Stimulated activated CD8-positive, alpha-beta memory T cell treated with anti-CD3 and anti-CD28 coated beads, Interleukin-12 subunit alpha, Interleukin-12 subunit beta, amount 100 ng/mL, for 24 hours (primary cell): ENCODE data around the gene HACD2.
"Not testable (repeated sequence)": the region's sequence is repeated elsewhere in the genome, so short reads cannot be mapped to it uniquely, and the experiment has no call there.

Source experiments
- DNase-seq: peaks from one replicate; pipeline ENCODE4 v3.0.0-alpha.2; 2020; ENCODE audit errors: extremely low read depth

Gene HACD2

DNA sequence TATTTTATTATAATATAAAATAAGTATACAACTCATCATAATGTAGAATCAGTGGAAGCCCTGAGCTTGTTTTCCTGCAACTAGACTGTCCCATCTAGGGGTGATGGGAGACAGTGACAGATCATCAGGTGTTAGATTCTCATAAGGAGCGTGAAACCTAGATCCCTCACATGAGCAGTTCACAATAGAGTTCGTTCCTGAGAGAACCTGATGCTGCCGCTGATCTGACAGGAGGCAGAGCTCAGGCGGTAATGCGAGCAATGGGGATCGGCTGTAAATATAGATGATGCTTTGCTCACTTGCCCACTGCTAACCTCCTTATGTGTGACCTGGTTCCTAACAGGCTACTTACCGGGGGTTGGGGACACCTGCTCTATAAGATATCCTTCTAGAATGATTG lies 26.8 kb upstream of the HACD2 start:
- DNase-seq, result not testable (repeated sequence)

DNA sequence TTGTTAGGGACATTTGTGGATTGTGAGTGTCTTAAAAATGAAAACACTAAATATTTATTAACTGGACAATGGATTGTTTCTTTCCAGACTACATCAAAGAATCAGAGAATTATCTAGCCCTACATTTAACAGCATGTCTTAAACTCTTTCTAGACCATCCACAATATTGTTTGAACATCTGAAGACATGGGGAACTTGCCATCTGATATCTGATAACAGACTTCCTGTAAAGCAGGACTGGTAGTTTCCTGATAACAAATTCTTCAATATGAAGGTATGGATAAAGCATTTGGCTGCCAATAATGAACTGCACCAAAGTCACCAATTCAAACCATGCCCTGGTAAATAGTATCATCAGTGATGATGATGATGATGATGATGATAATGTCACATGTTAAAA lies 26.2 kb upstream of the HACD2 start:
- DNase-seq, result no peak

DNA sequence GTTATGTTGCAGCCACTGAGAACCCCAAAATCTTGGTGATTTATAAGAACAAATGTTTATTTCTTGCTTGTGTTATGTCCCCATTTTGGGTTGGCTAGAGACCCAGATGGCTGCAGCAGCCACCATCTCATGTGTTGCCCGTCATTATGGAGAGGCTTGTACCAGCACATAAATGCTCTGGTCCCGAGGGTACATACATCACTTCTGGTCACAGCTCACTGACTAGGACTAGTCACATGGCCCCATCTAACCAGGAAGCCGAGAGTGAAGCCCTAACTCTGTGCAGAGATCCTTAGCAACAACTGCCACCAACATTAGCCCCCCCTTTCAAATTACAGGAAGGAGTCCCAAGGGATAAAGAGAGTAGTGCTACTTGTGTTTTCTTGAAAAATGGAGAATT lies 25.5 kb upstream of the HACD2 start:
- DNase-seq, result no peak

DNA sequence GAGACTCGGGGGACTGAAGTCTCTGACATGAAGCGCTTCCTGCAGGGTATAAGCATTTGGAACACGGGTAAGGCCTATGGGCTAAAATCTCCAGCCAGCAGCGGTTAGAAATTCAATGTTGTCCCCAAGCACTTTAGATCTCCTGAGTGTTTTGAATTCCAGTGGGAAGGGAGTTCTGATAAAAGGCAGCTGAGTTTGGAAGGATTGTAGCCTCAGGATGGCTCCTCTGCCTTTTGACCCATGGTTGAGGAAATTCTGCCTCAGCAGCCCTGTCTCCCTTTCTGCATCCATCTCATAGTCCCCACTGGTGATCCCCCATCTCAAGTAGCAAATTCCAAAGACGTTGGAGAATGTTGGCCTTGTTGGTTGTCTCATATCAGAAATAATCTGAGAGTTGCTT lies 24.2 kb upstream of the HACD2 start:
- DNase-seq, result no peak

DNA sequence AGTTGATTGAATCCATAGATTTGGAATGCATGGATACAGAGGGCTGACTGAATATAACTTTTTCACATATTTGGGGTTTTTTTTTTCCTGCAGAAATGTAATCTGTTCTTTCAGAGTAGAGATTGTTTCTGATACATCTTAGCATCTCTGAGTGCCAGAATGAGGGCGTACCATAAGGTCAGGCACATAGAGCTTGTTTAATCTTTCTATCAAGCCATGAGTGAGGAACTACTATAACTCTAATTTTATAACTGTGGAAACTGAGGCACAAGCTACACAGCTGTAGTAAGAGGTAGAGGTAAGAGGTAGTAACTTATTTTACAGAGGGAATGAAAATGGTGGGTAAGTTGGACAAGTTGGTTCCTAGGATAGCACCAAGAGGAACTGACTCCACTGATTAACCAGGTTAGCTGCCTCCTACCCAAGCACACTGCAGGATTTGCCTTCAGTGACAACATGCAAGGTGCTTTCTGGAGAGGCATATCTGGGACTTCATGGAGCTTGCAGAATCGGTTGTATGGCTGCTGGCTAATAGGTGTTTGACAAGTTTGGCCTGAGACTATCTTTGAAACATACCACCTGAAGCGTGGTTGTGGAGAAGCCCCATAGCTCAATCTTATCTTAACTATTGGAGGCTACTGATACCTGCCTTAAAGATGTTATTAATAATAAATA lies 23.5 kb upstream of the HACD2 start:
- no peak for DNase-seq

DNA sequence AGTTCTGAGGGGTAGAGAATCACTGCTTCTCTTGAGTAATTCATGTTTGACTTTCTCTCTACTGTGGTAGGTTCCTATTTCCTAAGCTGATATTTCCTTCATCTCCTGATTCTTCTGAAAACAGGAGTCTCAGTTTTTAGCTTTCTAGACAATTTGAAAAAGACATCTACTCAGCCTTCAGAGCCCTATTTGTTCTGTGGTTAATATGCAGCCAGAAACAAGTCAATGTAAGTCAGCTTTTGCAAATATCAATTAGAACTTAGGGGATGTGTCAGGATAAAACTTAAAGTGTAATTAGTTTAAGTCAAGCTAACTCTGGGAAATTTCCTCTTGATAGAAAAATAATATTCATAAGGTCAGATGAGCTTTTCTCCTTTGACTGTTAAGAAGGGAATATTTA lies 21.7 kb upstream of the HACD2 start:
- DNase-seq, result no peak

DNA sequence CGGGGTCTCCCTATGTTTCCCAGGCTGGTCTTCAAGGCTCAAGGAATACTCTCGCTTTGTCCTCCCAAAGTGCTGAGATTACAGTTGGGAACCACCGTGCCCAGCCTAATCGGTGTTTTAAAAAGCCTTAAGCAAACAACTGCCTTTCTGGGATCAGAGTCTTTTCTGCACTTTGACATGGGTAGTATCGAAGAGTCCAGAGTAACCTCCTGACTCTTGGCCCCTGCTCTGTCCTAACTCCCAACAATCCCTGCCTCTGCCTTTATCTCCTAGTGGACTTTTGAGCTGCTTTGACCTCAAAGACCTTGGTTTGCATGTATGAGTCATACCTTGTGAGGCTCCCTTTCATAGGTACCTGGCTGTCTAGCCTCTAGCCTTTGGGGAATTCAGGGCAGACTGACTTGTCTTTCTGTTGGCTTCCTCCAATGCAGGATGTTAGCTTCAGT lies 21.0 kb upstream of the HACD2 start:
- no peak for DNase-seq

DNA sequence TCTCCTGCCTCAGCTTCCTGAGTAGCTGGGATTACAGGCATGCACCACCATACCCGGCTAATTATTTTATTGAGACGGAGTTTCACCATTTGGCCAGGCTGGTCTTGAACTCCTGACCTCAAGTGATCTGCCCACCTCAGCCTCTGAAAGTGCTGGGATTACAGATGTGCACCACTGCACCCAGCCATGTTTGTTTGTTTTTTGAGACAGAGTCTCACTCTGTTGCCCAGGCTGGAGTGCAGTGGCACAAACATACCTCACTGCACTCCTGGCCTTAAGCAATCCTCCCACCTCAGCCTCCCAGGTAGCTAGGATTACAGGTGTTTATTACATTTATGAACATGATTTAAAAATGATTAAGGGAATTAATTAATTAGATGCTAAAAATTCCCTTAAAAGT lies 18.3 kb upstream of the HACD2 start:
- not testable (repeated sequence) for DNase-seq

DNA sequence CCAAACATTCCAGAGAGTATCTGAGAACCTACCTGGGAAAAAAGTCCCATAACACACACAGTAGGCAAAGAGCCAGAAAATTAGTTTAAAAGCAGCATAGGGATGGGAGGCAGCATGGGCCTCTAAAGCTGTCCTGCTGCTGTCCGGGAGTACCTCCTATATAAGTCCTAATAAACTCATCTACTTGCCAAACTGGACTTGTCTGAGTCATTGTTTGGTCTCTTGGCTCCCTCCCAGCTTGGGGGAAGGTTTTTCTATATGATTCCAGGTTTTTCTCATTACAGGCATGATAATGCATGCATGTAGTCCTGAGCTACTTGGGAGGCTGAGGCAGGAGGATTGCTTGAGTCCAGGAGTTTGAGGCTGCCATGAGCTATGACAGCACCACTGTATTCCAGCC lies 17.5 kb upstream of the HACD2 start:
- no peak for DNase-seq

DNA sequence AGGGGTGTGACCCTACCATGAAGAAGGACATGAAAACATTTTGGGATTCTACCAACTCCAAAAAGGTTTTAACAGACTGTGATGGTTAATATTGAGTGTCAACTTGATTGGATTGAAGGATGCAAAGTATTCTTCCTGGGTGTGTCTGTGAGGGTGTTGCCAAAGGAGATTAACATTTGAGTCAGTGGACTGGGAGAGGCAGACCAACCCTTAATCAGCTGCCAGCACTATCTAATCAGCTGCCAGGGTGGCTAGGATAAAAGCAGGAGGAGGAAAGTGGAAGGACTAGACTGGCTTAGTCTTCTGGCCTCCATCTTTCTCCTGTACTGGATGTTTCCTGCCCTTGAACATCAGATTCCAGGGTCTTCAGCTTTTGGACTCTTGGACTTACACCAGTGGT lies 16.0 kb upstream of the HACD2 start:
- DNase-seq, result not testable (repeated sequence)

DNA sequence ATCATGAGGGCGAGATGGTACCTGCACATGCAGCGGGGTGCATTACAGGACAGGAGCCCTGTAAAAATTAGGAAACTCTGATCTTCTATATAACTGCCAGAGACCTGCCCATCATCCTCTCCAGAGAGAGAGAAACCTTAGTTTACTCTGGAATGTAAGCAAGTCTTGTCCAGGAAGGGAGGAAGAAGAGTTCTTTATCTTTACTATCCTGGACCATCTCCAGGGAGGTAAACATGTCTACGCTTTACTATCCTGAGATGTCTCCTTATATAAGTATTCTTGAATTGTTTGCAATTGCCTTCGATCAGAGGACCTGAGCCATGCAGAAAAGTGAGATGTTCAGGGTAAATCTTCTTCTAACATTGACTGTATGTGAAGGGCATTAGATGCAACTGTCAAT lies 12.7 kb upstream of the HACD2 start:
- no peak for DNase-seq

DNA sequence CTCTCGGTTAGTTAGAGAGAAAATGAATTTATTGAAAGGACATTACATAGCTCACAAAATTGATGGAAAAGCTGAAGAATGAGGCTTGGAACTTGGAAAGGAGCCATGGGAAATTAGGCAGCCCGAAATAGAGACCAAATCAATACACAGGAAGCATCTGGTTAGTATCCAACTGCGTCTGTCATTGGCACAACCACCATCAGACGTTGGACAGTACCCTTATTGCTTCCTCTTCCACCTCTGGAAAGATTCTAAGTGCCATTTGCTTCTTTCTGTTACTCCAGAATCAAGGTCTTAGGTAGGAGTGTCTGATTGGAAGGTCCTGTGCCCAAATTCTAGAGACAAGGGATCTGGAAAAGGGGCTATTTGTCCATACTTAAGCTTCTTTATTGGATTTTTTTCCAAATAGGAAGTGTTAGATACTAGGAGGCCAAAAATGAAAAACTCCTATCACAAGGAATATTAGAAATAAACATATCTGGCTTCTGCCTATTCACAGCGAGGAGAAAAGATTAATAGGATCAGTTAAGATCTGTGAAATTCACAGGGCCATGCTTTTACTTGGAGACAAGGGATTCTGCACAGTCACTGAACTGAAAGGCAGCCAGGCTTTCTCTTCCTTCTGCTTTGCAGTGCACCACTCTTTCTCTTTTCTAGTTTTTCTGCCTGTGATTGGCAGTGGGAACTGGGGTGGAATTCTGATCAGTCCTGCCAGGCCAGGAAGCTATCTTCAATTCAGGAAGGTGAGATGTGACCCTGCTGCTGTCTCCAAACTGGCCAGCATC lies 10.7 kb upstream of the HACD2 start:
- DNase-seq, result no peak

DNA sequence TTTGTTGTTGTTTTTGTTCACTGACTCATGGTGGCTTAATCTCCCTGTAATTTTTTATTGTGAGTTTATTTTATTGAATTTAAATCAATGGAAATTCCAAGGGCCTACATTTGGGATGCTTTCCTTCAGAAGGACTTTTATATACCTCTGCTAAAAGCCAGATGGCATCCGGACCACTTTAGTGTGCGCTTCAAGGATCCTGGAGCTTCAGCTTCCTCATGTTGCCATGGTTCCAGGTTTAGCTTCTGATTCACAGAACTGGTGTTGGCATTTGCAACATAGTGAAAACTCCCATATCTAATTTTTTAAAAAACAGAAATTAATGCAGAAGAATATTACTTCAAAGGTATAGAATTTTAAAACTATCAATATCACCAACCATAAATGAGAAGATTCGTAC lies 8.5 kb upstream of the HACD2 start:
- DNase-seq, result no peak

DNA sequence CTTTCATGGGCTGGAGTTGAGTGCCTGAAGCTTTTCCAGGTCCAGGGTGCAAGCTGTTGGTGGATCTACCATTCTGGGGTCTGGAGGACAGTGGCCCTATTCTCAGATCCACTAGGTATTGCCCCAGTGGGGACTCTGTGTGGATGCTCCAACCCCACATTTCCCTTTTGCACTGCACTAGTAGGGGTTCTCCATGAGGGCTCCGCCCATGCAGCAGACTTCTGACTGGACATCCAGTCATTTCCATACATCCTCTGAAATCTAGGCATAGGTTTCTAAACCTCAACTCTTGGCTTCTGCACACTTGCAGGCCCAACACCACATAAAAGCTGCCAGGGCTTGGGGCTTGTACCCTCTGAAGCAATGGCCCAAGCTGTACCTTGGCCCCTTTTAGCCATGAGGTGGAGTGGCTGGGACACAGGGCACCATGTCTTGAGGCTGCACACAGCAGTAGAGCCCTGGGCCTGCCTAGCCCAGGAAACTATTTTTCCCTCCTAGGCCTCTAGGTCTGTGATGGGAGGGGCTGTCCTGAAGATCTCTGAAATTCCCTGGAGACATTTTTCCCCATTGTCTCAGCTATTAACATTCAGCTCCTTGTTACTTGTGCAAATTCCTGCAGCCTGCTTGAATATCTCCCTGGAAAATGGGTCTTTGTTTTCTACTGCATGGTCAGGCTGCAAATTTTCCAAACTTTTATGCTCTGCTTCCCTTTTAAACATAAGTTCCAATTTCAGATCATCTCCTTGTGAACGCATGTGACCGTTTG lies 6.0 kb upstream of the HACD2 start:
- no peak for DNase-seq

DNA sequence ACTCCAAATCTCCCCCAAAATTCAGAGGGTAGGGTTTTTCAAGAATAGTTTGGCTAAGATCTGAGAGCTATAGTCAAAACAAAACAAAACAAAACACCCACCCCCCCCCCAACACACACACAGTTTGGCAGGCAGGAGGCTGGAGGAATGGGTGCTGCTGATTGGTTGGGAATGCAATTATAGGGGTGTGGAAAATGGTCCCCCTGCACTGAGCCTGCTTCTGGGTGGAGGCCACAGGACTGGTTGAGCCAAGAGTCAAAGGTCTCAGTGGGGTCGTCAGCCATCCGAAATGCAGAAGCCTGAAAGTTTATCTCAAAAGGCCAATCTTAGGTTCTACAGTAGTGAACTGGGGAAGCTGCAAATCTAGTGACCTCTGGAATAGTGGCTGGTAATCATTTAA lies 2.5 kb upstream of the HACD2 start:
- DNase-seq, result no peak

DNA sequence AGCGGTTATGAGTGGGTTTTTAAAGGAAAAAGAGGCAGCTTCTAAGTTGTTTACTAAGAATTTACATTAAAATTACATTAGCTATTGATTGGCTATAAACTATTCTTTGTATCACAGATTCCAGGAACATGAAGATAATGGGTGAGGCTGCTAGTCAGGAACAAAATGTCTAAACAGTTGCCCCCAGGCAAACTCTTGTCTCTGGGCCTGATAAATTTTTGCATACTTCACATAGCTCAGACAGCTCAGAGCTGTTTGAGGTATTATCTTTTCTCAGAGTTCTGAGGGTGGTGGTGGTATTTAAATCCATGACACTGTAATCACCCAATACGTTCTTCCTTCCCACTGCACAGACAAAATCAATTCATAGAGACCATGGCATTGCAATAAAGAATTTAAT lies 2.1 kb upstream of the HACD2 start:
- DNase-seq, result no peak

DNA sequence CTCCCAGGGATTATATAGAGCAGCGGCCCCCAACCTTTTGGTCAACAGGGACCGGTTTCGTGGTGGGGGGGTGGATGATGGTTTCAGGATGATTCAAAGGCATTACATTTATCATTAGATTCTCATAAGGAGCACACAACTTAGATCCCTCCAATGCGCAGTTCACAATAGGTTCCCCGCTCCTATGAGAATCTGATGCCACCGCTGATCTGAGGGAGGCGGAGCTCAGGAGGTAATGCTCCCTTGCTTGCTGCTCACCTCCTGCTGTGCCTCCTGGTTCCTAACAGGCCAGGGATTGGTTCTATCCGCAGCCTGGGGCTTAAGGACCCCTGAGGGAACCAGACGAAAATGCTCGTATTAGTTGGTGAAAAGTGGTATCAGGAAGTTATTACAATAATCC lies 1.3 kb upstream of the HACD2 start:
- no peak for DNase-seq

DNA sequence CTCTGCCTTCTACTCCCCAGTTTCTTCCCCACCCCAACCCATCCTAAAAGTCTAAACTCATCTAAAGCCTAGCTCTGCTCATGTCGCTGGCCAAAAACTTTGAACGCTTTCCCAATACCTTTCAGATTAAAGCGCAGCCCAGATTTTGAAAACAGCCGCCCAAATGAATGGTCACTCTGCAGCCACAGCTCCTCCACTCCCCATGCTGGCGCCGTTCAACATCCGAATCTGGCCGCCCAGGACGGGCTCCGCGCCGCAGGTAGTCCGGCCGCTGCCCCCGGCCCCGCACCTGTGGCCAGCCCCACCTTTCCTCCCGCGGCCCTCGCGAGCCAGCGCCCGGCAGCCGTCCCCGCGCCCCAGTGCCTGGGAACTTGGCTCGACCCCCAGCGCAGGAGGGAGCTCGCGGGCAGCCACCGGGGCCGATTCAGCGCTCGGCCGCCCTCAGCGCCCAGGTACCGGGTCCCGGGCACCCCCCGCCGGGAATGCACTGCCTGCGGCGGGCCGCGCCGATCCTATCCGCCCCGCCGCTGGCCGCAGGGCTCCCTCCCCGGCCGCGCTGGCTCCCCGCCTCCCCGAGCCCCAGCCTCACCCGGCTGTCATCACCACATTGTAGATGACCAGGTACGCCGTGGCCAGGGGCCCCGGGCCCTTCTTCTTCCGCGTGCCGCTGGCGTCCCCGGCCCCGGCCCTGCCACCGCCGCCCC lies 417 bp downstream of the HACD2 start:
- no peak for DNase-seq

DNA sequence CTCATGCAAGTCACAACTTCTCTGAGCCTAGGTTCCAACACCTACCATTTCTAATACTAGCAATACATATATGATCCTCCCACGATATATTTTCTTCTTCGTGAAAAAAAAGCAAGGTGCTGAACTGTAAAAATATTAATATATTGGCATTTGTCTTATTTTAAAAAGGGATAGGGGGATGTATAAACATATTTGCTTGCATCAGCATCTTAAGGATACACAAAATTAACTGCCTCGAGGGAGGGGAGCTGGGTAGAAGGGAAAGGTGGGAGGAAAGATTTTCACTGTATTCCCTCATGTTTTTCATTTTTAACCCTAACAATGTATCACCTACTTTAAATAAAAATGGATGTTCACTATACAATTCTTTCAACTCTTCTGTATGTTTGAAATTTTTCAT lies 1.3 kb downstream of the HACD2 start:
- DNase-seq, result no peak

DNA sequence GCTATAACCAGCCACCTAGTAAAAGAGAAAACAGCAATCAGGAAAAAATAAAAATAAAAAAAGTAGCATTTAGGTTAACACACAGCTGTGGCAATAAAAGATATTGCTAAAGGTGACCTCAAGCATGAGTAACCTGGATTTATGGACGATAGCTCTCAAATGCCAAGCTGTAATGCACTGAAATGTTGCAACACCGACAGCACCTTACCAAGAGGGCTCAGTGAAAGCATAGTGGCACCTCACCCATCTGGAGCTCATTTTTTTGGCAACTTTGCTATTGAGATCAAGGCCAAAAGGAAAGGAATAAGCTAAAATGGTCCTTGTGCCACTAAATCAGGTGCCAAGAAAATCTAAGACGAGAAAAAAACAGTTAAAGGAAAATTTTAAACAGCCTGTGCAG lies 2.5 kb downstream of the HACD2 start:
- DNase-seq, result no peak

DNA sequence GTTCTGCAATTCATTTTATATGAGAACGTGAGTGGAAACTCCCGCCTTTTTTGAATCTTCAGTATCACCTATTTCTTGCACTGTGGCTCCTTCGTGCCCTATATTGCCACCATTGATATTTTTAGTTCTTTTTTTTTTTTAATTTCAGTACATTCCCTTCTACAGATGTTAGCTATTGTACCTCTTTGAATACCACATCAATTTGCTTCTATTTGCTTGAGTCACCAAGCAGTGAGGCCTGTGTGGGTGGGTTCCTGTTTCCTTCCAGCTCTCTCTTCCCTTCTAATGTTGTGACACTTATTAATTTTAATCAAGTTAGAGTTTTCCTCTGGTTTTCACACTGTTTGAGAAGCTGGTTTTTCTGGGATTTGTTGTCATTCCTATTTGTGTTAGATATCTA lies 8.7 kb downstream of the HACD2 start:
- no peak for DNase-seq

DNA sequence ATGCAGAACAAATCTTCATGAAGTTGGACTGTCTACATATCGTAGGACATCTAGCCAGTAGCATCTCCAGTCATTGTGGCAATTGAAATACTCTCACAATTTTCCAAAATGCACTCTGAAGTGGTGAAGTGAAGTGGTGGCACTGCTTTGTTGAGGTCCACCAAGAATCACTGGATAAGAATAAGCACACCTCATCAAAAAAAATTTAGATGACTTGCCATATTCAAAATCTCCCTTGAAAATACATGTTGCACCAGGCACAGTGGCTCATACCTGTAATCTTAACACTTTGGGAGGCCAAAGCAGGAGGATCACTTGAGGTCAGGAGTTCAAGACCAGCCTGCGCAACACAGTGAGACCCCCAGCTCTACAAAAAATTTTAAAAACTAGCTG lies 12.9 kb downstream of the HACD2 start:
- no peak for DNase-seq
